Stimulated activated CD4-positive, alpha-beta T cell treated with anti-CD3 and anti-CD28 coated beads, Interleukin-2, amount 100 ng/mL, for 24 hours (primary cell): ENCODE data around the gene COX7A2.
A peak's percentile ranks its signal among the peaks of the same experiment; 100 is the strongest.

Experiments
- DNase-seq, 2 donors: peaks; one replicate each; pipeline ENCODE4 v3.0.0-alpha.2; 2020

Gene COX7A2

GRCh38 chr6:75219263-75219662 is 24.3 kb downstream of the COX7A2 start:
- no peak for DNase-seq

- no peak for DNase-seq
Measured at GRCh38 chr6:75217193-75217592, 26.4 kb downstream of the COX7A2 start.

GRCh38 chr6:75215291-75215690 is 28.3 kb downstream of the COX7A2 start:
- no peak for DNase-seq

GRCh38 chr6:75213732-75214131 is 29.9 kb downstream of the COX7A2 start:
- no peak for DNase-seq

- DNase-seq: no peak
Measured at GRCh38 chr6:75213112-75213511, 30.5 kb downstream of the COX7A2 start.

GRCh38 chr6:75211920-75212590 is 31.5 kb downstream of the COX7A2 start:
- no peak for DNase-seq

- DNase-seq: peak; percentile 27 to 63
Measured at GRCh38 chr6:75210885-75211739, 32.5 kb downstream of the COX7A2 start.

- DNase-seq: no peak
Measured at GRCh38 chr6:75209184-75209723, 34.3 kb downstream of the COX7A2 start.

- DNase-seq: peak; percentile 87 to 88
Measured at GRCh38 chr6:75208298-75209183, 35.1 kb downstream of the COX7A2 start.

- DNase-seq: peak in 1 of 2 donors; percentile 14
Measured at GRCh38 chr6:75206576-75207342, 36.8 kb downstream of the COX7A2 start.

- DNase-seq: peak; percentile 19 to 33
Measured at GRCh38 chr6:75205776-75206575, 37.6 kb downstream of the COX7A2 start, which contains the start of gene COL12A1. Gene COL12A1 (minus strand): TSS chr6:75206053. CDS start chr6:75202792, 3,261 bp downstream.

GRCh38 chr6:75204959-75205775 is 38.4 kb downstream of the COX7A2 start:
- DNase-seq: peak; percentile 26

GRCh38 chr6:75204217-75204958 is 39.2 kb downstream of the COX7A2 start:
- DNase-seq: peak; percentile 43 to 60

- DNase-seq: no peak
Measured at GRCh38 chr6:75203721-75204120, 39.9 kb downstream of the COX7A2 start.

GRCh38 chr6:75202676-75203131 is 40.9 kb downstream of the COX7A2 start:
- DNase-seq: no peak

GRCh38 chr6:75201901-75202672 is 41.5 kb downstream of the COX7A2 start:
- peak in 1 of 2 donors; percentile 11 for DNase-seq

GRCh38 chr6:75201021-75201420 is 42.6 kb downstream of the COX7A2 start:
- DNase-seq: no peak

GRCh38 chr6:75199889-75200288 is 43.7 kb downstream of the COX7A2 start:
- DNase-seq: no peak
